Measurements from ENCODE around the gene LRRC74A.
"Not testable (repeated sequence)": the region's sequence is repeated elsewhere in the genome, so short reads cannot be mapped to it uniquely, and the experiment has no call there.

LRRC74A gene

DNA sequence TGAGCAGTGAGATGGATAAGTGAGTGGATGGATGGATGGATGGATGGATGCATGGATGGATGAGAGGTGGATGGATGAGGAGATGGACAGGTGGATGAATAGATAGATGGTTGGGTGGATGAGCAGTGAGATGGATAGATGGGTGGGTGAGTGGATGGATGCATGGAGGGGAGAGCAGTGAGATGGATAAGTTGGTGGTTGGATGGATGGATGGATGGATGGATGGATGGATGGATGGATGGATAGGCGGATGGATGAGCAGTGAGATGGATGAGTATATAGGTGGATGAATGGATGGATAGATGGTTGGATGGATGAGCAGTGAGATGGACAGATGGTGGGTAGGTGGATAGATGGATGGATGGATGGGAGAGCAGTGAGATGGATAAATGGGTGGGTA, 30.6 kb downstream of the LRRC74A start:
- no peak for DNase-seq

DNA sequence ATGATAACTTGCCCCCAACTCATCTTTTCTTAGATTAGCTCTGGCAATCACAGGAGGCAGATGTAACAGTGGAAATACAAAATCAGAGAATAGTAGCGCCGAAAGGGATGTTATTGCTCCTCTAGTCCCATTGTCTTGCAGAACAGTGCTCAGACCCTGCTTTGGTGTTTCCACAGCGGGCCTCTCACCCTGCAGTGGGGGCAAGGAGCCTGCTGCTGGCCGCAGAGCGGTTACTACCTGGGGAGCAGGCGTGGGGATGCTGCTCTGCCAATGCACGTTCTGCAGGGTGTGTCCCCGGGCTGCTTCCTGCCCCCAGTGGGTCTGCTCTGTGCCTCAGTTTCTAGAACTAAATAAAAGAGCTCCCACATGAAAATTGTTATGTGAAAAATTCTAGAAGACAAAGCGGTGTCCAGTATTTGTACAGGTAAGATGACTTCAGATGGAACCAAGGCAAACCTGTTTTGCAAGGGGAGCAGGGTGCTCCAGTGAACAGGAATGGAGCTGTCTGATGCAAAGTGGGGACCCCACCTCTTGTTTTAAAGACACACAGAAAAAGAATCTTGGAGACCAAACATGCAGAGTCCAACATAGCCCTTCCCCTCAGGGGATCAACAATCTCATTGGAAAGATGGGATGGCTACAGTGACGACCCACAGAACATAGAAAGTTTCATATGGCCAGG, 35.5 kb downstream of the LRRC74A start:
- no peak for DNase-seq

DNA sequence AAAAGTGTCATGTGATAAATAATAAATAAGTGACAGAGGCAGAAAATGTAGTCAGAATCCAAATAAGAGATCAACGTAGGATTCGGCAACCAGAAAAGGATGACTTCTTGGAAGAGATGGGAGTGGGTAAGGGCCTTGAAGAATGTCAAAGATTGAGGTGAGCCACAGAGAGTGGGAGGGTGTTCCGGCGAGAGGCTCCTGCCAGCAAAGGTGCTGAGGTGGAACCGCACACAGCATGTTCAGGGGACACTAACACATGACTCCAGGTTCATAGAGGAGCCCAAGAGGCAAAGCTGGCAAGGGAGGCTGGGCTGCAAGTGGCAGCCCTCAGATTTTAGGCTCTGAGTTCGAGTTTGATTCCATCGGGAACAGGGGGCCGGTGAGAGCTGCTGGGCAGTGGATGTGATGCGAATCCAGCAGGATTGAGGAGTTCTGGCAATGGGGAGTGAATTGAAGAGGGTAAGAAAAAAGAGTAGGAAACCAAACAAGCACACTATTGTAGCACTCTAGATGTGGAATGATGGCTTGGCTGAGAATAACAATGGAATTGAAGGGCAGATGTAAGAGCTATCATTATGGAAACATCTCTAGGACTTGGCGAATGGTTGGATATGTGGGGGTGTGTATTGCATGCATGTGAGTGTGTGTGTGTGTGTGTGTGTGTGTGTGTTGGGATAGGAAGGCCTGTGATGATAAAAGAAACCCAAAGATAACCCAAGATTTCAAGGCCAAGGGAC, 36.5 kb downstream of the LRRC74A start:
- DNase-seq: no peak

DNA sequence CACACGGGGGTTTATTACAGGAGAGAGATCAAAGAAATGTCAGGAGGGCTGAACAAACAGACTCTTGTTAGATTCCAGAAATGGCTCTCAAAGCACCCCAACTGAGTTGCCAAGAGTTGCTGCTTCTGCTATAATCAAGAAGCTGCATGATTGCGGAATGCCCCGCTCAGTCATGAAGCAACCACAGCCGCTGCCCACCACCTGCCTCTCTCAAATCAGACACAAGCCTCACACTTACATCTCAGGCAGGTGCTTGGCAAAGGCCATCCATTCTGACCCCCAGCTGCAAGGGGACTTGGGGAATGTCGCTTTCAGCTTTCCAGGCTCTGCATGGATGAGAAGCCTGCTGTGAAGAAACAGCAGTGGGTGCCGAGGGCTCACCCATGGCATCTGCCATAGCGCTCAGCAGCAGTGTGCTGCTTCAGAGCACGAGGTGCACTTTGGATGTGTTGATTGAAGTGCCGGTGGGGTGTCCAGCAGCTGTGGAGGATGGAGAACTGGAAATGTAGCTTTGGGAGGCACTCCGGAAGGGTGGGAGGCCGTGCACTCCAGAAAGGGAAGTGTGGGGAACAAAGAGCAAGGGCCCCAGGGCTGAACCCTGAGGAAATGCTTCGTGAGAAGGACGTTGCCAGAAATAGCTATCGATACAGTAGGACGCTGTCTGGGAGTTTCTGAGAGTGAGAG, 37.7 kb downstream of the LRRC74A start:
- DNase-seq: no peak

DNA sequence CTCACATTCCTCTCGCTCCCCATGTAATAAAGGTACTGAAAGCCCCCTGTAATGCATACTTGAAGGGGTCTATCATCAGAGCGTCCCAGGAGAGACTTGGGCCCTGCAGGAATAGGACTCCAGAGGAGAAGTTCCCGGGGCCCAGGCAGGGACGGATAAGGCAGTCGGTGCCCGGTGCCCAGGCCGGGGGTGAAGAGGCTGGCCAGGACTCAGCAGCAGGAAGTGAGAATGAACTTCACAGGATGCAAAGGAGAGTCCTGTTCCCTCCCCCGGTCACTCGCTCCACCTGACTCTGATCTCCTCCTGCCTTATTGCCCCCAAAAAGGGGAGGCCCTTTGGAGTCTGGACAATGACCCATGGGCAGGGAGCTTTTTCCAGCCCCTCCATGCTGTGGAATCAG, 40.2 kb downstream of the LRRC74A start:
- DNase-seq: no peak

DNA sequence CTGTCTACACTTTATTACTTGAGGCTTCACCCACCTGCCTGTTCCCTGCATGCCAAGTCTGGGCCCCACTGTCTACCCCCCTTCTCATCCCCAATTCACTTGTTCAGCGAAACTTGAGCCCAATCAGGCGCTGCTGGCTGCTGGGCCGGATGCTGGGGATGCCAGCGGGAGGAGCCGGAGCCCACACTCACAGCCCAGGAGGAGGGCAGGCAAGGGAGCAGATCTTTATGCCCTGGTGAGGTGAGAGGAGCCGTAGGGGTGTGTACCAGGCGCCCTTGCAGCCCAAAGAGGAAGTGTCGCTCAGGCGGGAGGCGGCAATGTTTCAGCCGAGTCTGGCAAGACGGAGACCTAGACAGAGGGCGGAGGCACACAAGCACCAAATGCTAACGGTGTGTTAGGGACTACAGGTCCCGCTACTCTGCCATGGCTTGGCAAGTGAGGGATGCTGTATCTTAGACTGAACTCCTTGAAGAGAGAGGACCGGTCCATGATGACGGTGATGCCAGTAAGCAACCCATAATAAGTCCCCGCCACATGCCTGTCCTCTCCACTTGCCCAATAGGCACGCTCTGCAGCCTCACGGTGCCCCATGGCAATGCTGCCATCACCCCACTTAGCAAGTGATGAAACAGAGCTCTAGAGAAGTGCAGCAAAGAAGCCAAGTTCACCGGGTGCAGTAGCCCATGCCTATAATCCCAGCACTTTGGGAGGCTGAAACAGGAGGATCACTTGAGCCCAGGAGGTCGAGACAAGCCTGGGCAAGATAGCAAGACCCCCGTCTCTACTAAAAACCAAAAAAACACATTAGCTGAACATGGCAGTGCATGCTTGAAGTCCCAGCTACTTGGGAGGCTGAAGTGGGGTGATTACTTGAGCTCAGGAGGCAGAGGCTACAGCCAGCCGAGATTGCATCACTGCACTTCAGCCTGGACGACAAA, 41.6 kb downstream of the LRRC74A start:
- peak; percentile 15 for DNase-seq

DNA sequence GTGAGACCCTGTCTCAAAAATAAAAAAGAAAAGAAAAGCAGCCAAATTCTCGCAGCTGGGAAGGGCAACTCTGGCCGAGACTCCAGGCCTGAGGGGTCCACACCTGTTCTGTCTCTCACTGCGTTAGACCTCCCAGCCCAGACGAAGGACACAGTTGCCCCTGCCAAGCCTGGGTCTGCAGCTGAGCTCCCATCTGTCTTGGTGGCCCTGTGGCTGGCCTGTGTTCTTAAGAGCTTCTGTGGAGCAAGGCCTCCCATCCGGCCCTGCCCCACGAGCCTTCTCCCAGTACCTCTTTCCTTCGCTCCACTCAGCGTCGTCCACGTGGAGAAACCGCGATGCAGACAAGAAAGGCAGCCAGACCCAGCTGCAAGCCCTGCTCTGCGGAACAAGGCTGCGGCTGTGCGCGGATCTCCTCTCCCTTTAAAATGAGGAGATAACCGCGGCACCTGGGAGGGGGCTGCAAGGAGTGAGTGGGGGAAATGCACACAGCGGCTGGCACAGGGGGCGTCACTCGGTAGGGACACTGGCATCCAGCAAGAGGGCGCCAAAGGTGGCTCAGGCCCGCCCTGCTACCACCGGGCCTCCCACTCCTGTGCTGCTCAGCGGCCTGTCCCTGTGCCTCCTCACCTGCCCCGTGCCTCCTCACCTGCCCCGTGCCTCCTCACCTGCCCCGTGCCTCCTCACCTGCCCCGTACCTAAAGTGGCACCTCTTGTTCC, 42.4 kb downstream of the LRRC74A start:
- DNase-seq: no peak

DNA sequence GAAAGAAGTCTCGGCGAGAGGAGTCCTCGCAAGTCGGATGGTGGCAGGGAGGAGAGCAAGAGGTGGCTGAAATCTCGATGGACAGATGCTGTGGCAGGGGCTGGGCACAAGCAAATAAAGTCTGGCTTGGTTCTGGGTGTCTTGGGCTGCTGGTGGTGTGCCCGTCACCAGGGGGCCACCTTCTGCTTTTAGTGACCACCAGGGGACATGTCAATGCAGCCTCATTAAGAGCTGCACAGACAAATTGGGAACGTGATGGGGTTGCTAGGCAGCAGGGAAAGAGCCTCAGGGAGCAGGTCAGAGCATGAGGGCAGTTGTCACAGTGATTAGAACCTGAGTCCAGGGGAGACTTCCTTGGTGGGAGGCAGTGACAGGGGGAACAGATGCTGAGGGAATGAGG, 44.0 kb downstream of the LRRC74A start:
- no peak for DNase-seq

DNA sequence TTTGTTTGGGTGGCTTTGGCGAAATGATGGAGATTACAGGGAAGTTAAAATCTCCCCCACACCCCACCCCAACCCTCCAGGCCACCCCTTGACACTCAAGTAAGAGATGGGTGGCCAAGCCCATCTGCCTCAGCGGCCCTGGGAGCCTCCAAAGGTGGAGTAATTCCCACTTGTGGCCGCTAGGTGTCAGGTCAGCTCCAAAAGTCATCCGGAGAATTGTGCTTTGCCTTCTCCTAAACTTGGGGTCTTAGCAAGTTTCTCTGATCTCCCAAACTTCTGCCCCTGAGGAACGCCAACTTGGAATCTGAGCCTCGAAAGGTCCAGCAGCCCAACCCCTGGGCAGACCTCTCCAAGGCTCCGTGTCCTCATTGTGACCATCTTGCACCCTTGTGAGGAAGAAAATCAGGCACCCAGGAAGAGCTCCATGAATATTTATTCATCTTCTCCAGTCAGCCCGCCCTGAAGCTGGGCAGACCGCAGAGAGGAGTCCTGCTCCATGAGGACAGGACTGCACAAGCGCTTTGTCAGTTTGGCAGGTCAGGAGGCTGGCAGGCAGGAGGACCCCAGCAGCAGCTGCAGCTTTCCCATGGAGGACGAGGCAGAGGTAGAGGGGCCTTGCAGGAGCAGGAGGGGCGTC, 46.7 kb downstream of the LRRC74A start:
- DNase-seq: peak; percentile 61

DNA sequence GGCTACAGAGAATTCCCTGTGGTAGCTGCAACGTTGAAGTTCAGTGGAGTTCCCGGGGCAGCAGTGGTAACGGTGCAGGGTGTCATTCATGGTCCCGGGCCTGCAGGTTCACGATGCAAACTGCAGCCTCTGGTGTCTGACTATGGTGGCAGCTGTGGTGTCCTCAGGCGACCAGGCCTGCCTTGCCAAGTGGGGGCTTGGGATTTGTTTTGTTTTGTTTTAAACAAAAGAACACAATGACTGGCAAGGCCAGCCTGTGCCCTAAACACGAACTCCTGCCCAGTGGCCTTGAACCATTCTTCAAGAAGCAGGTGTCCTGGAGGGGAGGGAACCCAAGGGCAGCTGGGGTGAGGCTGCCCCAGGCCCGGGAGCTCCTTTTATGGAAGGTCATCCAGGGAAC, 48.5 kb downstream of the LRRC74A start:
- DNase-seq: no peak

DNA sequence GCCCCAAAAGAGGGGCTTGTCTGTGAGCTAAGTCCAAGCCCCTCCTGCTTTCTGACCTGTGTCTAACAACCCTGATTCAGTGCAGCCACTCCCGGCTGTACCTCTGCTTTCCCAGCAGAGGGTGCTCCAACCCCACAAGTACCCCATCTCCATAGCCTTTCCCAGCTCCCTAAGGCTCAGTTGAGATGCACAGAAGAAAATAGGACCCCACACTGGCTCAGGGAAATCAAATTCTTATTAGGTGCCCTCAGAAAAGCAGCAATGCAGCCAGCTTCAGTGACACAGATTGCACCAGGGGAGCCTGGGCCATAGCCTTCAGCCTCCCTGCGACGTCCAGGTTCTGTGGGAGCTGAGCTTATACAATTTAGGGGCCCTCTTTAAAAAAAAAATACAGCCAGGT, 49.9 kb downstream of the LRRC74A start:
- peak; percentile 35 for DNase-seq

DNA sequence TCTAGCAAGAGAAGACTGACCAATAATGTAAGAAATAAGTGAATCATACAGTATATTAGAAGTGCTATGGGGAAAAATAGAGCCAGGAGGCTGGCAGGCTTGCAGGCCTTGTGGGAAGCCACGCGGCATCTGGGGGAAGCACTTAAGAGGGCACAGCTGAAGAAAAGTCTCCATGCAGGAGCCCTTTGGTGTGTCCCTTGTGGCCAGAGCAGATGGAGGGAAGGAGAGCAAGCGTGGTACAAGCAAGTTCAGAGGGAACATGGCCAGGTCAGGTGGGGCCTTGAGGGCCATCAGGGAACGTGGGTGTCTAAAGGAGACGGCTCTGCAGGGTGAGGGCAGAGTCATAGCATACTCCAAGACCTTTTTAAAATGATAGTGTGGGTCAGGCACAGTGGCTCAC, 51.7 kb downstream of the LRRC74A start:
- no peak for DNase-seq

DNA sequence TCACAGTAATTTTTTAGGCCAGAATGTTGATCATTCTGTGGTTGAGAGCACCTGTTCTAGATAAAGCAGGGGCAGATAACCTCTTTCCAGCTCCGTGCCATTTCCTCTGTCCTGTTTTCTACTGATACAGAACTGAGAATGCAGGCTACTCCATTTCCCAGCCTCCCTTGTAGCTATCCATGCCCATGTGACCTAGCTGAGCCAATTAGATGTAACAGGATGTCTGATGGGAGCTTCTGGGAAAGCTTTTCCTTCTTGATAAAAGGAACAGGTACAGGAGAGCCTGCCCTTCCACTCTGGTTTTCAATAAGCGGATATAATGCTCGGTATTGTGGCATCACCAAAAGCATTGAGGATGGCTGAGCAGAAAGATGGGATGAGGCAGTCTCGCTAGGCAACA, 54.2 kb downstream of the LRRC74A start:
- no peak for DNase-seq

DNA sequence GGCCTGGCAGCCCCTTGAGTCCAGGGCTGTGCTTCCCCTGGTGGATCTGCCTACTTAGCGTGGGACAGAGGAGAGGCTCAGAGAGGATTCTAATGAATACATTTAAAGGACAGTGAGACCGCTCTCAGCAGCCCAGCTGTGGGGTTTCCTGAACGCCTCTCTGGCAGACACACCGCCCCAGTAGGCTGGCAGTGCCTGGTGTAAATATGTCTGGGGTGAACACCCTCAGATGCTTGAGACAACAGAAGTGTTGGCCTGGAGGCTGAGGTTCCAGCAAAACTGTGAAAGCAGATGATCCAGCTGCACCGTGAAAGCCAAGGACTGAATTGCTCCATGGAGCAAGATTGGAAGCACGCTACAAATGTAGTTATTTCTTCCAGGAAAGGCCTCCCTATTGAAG, 55.1 kb downstream of the LRRC74A start:
- no peak for DNase-seq

DNA sequence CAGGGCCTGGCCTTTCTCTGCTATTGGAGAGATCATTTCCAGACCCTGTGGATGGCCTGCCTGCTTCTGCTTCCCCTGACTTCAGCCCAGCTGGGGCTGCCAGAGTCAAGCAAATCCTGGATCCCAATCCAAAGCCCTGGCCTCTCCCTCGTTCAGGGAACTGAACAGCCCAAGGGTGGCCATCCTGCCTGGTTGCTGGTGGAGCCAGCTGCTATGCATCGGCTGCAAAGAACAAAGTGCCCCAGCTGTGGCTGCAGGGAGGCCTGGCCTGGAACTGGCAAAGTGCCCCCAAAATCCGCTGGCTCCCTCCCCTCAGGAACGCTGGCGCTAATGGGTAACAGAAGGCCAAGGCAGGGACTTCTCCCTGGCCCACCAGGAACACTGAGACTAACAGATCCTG, 56.4 kb downstream of the LRRC74A start:
- no peak for DNase-seq

DNA sequence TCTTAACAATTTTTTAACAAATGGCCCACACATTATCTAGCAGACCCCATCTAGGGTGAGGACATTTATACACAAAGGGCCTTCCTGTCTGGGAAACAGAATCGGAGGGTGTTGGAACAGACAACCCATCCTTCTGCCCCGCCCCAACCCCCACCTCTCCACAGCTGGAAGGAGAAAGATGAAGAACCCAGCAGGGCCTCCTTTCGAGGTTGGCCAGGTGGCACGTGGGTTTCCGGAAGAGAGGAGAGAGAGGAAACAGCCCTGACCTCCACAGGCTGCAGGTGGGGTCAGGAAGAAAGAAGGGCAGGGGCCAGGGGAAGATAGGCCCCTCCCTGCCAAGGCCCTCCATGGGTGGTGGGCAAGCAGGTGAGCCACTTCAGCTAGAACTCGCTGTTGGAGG, 57.2 kb downstream of the LRRC74A start:
- DNase-seq: no peak

DNA sequence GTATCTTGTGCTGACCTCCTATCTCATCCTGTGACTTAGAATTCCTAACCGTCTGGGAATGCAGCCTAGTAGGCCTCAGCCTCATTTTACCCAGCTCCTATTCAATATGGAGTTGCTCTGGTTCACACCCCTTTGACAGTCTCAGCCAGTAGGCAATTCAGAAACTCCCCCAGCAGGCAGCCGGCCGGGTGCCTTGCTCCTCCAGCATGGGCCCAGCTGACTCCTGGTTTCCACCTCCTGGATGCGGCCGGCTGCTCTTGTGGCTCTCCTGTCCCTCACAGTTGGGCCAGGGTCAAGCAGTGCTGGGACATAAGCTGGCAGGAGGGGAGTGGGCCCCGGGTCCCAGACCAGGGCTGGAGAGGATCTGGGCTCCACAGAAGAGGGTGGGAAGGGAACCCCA, 58.2 kb downstream of the LRRC74A start:
- DNase-seq: no peak

DNA sequence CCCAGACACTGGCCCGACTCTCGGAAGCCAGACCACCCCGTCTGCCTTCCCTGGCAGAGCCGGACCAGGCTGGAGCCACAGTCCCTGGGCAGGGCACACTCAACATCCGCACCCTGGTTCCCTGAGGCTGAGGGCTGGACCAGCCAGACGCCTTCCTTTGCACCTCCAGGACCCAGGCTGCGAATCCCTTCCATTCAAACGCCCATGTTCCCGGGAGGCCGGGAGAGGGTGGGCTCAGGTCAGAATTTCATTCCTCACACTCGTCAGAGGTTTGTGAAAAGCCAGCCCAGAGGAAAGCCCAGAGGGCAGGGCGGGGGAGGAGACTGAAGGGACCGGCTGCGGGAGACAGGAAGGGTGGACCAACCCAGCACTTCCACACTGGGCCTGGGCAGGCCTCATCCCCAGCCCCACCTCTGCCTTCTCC, 58.7 kb downstream of the LRRC74A start:
- DNase-seq: no peak

DNA sequence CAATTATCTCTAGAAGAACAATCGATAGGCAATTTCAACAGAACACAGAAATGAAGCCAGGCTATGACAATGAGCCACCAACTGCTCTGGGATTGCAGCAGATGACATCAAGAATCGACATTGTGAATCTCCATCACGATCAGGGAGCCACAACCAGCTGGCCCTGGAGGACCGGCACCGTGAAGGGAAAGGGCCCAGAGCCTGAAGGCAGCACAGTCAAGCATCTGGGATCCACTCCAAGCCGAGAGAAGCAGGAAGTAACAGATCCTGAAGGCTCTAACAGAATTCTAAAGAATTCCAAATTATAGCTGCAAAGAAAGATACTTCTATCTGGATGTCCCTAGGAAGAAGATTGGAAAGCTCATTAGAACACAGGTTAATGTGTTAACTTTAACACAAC, 61.0 kb downstream of the LRRC74A start:
- DNase-seq: no peak

DNA sequence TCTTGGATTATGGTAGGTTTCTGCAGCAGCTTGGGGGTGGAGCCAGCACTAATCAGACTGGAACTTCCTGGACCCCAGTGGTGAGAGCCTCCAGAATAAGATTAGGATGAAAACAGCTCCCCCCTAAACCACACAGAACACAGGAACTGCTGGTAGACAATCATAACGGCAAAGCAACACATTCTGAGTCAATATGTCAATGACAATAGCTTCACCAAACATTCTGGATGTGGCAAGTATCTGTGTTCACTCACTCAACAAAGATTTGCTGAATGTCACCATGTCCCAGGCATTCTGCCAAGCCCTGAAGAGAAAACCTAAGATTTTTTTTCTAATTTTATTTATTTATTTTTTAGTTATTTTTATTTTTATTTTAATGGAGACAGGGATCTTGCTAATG, 65.2 kb downstream of the LRRC74A start:
- no peak for DNase-seq

DNA sequence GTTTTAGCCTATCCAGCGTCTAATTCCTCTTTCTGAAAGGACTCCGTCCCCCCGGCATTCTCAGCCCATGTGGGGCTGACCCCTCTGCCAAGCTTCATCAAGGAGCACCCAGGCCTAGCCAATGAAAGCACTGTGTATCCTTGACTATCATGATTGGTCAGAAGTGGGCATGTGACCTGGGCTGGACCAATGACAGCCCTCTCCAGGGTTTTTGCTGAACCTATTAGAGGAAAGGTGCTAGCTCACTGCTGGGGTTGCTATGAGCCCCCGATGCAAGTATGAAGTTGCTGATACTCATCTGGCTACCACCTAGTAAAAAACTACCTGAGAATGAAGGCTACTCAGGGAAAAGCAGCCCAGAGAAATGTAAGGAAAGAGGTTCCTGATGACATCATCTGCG, 68.1 kb downstream of the LRRC74A start:
- no peak for DNase-seq

DNA sequence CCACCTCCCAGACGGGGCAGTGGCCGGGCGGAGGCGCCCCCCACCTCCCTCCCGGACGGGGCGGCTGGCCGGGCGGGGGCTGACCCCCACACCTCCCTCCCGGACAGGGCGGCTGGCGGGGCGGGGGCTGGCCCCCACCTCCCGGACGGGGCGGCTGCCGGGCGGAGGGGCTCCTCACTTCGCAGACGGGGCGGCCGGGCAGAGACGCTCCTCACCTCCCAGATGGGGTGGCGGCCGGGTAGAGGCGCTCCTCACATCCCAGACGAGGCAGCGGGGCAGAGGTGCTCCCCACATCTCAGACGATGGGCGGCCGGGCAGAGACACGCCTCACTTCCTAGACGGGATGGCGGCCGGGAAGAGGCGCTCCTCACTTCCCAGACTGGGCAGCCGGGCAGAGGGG, 71.8 kb downstream of the LRRC74A start:
- not testable (repeated sequence) for DNase-seq
